ENCODE measurements around the gene ZNF593.

The ZNF593 gene

GRCh38 chr1:26215246-26215645 lies 45.5 kb downstream of the ZNF593 start:
- H3K4me3 Mint-ChIP-seq, result no peak overlapping the region
- TF ChIP-seq CTCF (IDR thresholded peaks at IDR 0.05; ENCODE audit: unreplicated experiment in 3 of 3), result no peak
- no peak overlapping the region for H3K27ac Mint-ChIP-seq
- peaks cover 7% of the 10 kb centered on the region for H3K27me3 Mint-ChIP-seq (ENCODE audit: low read depth)
- peaks cover 5% of the 10 kb centered on the region for H3K4me1 Mint-ChIP-seq
- no peaks in the 10 kb centered on the region for H3K9me3 Mint-ChIP-seq
- no peaks in the 10 kb centered on the region for H3K36me3 Mint-ChIP-seq (ENCODE audit: low read depth)

- no peak overlapping the region for H3K4me3 Mint-ChIP-seq
- H3K27me3 Mint-ChIP-seq (ENCODE audit: low read depth), result peaks cover 22% of the 10 kb centered on the region
- H3K27ac Mint-ChIP-seq, result no peak overlapping the region
- TF ChIP-seq CTCF (IDR thresholded peaks at IDR 0.05; ENCODE audit: unreplicated experiment in 3 of 3), result no peak
- no peaks in the 10 kb centered on the region for H3K4me1 Mint-ChIP-seq
- H3K9me3 Mint-ChIP-seq, result no peaks in the 10 kb centered on the region
- no peaks in the 10 kb centered on the region for H3K36me3 Mint-ChIP-seq (ENCODE audit: low read depth)
These were observed 49.3 kb downstream of the ZNF593 start for GRCh38 chr1:26218906-26219494.

Measured in nephron (organoid).